DND-41 (cell line): ENCODE results near the gene SYNE1.

Source experiments
- ATAC-seq: fragments of 200-7000 bp; cut with Tn5 transposase; 3 replicates; pipeline ENCODE4 v1.9.1; 2021; ENCODE audit warnings: low read depth; ENCODE audit not compliant: insufficient read depth
- DNase-seq: peaks from one replicate; pipeline ENCODE4 v3.0.0-alpha.2; 2020
- H2AFZ ChIP-seq: 2 replicates; pipeline ENCODE4 v1.6.0; 2012; ENCODE audit warnings: low read depth, low read length
- H3K27ac ChIP-seq: 2 replicates; pipeline ENCODE4 v1.5.1; 2012; ENCODE audit warnings: low read length, inconsistent platforms
- H3K27me3 ChIP-seq: fragments of 200-600 bp; sonication (generic); 2 replicates; pipeline ENCODE4 v1.6.0; 2012; ENCODE audit warnings: low read length, mild to moderate bottlenecking, inconsistent platforms; ENCODE audit not compliant: insufficient read depth, poor library complexity
- H3K36me3 ChIP-seq: 2 replicates; pipeline ENCODE4 v1.5.1; 2012; ENCODE audit warnings: low read length, inconsistent platforms; ENCODE audit not compliant: insufficient read depth
- H3K4me1 ChIP-seq: 2 replicates; pipeline ENCODE4 v1.5.1; 2012; ENCODE audit warnings: mild to moderate bottlenecking, low read length; ENCODE audit not compliant: insufficient read depth
- H3K4me2 ChIP-seq: 2 replicates; pipeline ENCODE4 v1.6.0; 2012; ENCODE audit warnings: mild to moderate bottlenecking, moderate library complexity, low read length, inconsistent platforms; ENCODE audit not compliant: insufficient read depth
- H3K4me3 ChIP-seq, 2 experiments: fragments of 200-600 bp in 1 of 2; shearing (Covaris generic) in 1 of 2; 2 replicates each; pipeline ENCODE4 v1.5.1; 2012 to 2016; ENCODE audit warnings: inconsistent platforms in 2 of 2, low read length in 2 of 2, mild to moderate bottlenecking in 2 of 2, low read depth in 1 of 2, moderate library complexity in 1 of 2
- H3K79me2 ChIP-seq: 2 replicates; pipeline ENCODE4 v1.6.0; 2012; ENCODE audit warnings: low read length, inconsistent platforms; ENCODE audit not compliant: insufficient read depth
- H3K9ac ChIP-seq: 2 replicates; pipeline ENCODE4 v1.6.0; 2012; ENCODE audit warnings: low read depth, mild to moderate bottlenecking, inconsistent platforms, low read length, moderate library complexity
- H3K9me3 ChIP-seq: 2 replicates; pipeline ENCODE4 v1.5.1; 2012; ENCODE audit warnings: low read length, moderate library complexity, mild to moderate bottlenecking, inconsistent platforms; ENCODE audit not compliant: insufficient read depth, severe bottlenecking
- H4K20me1 ChIP-seq: 2 replicates; pipeline ENCODE4 v1.6.0; 2012; ENCODE audit warnings: low read length; ENCODE audit not compliant: insufficient read depth
- EZH2 ChIP-seq: IDR thresholded peaks from 3 replicates; pipeline ENCODE4 v1.6.1; 2012; ENCODE audit warnings: borderline replicate concordance, low read depth, mild to moderate bottlenecking, moderate library complexity, low read length, inconsistent platforms; ENCODE audit not compliant: severe bottlenecking
- TF ChIP-seq, protein P1 (sequence below): IDR thresholded peaks from 2 replicates; pipeline ENCODE4 v1.5.1; 2012; ENCODE audit warnings: borderline replicate concordance, low read length, moderate library complexity, mild to moderate bottlenecking; ENCODE audit not compliant: poor library complexity, severe bottlenecking; ENCODE audit errors: extremely low read depth

The SYNE1 gene

DNA sequence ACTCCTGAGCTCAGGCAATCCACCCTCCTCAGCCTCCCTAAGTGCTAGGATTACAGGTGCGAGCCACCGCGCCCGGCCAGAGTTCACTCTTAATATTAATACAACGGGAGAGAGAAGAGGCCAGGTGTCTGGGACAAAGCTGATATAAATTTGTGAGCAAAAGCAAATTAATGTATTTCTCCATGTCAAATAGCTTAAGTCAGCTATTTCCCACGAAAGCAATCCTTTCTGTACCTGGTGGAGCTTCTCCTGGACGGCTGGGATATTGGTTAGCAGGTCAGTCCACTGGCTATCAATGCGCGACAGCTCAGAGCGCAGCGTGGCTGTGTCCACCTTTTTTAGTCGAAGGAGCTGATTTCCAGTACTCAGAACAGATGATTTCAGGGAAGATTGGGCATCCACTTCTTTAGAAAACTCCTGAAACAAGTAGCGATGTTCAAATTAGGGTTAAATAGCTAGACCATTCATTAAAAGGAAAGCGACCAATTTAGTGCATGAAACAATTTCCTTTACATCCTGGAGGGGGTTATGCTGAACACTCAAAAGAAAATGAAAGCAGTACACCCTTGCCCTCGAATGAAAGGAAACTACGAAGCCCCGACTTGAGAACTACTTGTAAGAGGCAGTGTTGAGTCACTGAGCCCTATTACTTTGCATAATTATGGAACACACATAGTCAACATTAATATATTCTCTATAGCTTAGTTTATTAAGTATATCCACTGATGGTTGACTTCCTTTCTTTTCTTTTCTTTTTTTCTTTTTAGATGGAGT lies 403.4 kb downstream of the SYNE1 start:
- DNase-seq = no peak
- H3K79me2 ChIP-seq = no peaks in the 10 kb centered on the region

GRCh38 chr6:152232501-152233151 lies 404.5 kb downstream of the SYNE1 start:
- Histone ChIP-seq H3K4me2 (no peak overlapping the region), H3K27ac (no peak overlapping the region), H3K36me3 (peaks cover 50% of the 10 kb centered on the region), H3K9me3 (no peaks in the 10 kb centered on the region), H3K4me1 (no peaks in the 10 kb centered on the region), H3K4me3 (no peak overlapping the region), H3K27me3 (no peaks in the 10 kb centered on the region), H3K79me2 (no peaks in the 10 kb centered on the region), H4K20me1 (no peaks in the 10 kb centered on the region), H3K9ac (no peak overlapping the region), H2AFZ (no peak overlapping the region)
- DNase-seq (no peak), ATAC-seq (peak; percentile 37; the same call in 1 of the 3 replicates)
- TF ChIP-seq, protein P1, sequence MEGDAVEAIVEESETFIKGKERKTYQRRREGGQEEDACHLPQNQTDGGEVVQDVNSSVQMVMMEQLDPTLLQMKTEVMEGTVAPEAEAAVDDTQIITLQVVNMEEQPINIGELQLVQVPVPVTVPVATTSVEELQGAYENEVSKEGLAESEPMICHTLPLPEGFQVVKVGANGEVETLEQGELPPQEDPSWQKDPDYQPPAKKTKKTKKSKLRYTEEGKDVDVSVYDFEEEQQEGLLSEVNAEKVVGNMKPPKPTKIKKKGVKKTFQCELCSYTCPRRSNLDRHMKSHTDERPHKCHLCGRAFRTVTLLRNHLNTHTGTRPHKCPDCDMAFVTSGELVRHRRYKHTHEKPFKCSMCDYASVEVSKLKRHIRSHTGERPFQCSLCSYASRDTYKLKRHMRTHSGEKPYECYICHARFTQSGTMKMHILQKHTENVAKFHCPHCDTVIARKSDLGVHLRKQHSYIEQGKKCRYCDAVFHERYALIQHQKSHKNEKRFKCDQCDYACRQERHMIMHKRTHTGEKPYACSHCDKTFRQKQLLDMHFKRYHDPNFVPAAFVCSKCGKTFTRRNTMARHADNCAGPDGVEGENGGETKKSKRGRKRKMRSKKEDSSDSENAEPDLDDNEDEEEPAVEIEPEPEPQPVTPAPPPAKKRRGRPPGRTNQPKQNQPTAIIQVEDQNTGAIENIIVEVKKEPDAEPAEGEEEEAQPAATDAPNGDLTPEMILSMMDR = no peak
- TF ChIP-seq EZH2 = no peak

More for the DNA sequence above, 403.4 kb downstream of the SYNE1 start:
- Histone ChIP-seq H3K9me3 (no peaks in the 10 kb centered on the region), H3K9ac (no peak overlapping the region), H3K36me3 (peaks cover 50% of the 10 kb centered on the region), H3K27ac (no peak overlapping the region), H4K20me1 (no peaks in the 10 kb centered on the region), H3K4me2 (no peak overlapping the region), H2AFZ (no peak overlapping the region), H3K4me1 (no peaks in the 10 kb centered on the region), H3K27me3 (no peaks in the 10 kb centered on the region), H3K4me3 (no peak overlapping the region)
- TF ChIP-seq EZH2 = no peak
- TF ChIP-seq, protein P1 = no peak
- ATAC-seq = no peak

DNA sequence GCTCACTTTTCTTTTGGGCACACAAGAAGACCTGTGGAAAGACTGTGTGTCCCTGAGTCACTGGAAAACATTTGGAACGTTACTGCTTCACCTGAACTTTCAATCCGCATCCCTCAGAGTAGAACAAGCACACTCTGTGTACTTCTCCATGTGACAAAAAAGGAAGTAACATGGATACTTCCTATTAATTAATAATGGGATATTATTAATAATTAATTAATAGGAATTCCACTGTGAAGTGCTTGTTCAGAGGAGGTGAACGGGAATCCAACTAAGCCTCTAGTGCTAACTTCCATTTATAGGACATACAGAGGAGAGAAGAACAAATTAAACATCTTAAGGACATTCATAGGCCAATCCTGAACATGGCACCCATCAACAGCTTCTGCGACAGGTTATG lies 407.8 kb downstream of the SYNE1 start:
- Histone ChIP-seq H4K20me1 (no peaks in the 10 kb centered on the region), H3K79me2 (no peaks in the 10 kb centered on the region), H3K4me1 (no peaks in the 10 kb centered on the region), H3K9me3 (no peaks in the 10 kb centered on the region), H3K36me3 (peaks cover 31% of the 10 kb centered on the region), H3K27ac (no peak overlapping the region), H3K4me2 (no peak overlapping the region), H3K9ac (no peak overlapping the region), H3K4me3 (no peak overlapping the region), H3K27me3 (no peaks in the 10 kb centered on the region), H2AFZ (no peak overlapping the region)
- ATAC-seq (no peak), DNase-seq (no peak)
- no peak for TF ChIP-seq EZH2
- TF ChIP-seq, protein P1 = no peak
